ENCODE results near the gene OR6C74. TPM values are rescaled to one million over a fixed set of nuclear protein-coding genes. Genes with fewer than 3 reads are reported as not detected.

OR6C74 gene
- total and polyA plus RNA-seq, 7 experiments from 2014 or later, result not detected

DNA sequence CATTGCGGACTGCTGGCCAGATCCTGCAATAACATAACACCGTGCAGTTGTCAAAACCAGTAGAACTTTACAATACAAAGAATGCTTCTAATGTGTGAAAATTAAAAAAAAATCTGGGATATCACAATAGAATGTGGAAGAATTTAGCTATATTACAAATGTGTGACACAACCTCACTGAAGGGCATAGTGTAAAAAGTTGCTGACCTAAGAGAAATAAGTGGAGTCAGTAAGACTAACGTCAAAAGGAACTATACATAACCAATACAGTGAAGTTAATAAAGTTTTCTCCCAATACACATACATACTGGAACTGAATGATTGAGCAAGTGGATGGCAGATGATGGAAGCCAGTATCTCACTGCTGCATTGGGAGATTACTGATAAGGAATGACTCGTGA is 12.4 kb downstream of the OR6C74 start:
- H3K9me3 Mint-ChIP-seq, result no peaks in the 10 kb centered on the region
- peaks cover 3 to 21% (median 9%) of the 10 kb centered on the region in 5 donors for H3K27me3 Mint-ChIP-seq
- Histone ChIP-seq H3K36me3 (ENCODE audit: control insufficient read depth in 2 of 3, insufficient read depth in 3 of 3, low read length in 3 of 3) (no peaks in the 10 kb centered on the region), H3K27ac (ENCODE audit: low read depth, low read length) (no peak overlapping the region), H3K9me3 (ENCODE audit: control insufficient read depth in 2 of 3, low read length in 3 of 3) (no peaks in the 10 kb centered on the region), H3K4me1 (ENCODE audit: control insufficient read depth in 2 of 2, insufficient read depth in 2 of 2, low read length in 2 of 2) (no peaks in the 10 kb centered on the region), H3K27me3 (ENCODE audit: control insufficient read depth in 2 of 2, insufficient read depth in 2 of 2, low read length in 2 of 2) (peaks cover 0 to 5% of the 10 kb centered on the region in 2 donors), H3K4me3 (ENCODE audit: low read length) (no peak overlapping the region)
- H3K4me3 Mint-ChIP-seq, result no peak overlapping the region
- POLR2A ChIA-PET, result no interaction called here
- H3K27ac Mint-ChIP-seq, result no peak overlapping the region
- H3K36me3 Mint-ChIP-seq, result no peaks in the 10 kb centered on the region
- H3K4me1 Mint-ChIP-seq, result no peaks in the 10 kb centered on the region
- intact Hi-C loops (cut with micrococcal nuclease), result no loop called here
- CTCF ChIA-PET, result no interaction called here
- ATAC-seq (no peak), DNase-seq (no peak)

DNA sequence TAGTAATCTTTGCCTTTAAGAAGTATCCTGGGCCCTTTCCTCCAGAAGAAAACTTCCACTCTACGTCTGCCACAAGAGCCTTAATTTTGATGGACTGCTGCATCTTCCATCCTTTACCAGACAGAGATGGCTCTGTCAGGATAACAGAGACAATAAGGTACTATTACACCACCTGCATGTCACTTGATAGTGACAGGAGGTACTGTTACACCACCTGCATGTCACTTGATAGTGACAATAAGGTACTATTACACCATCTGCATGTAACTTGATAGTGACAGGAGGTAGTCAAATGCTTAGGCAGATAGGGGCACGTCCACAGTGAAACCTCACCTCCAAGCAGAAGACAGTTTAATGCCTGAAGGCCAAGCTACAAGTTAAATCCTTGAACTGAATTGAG is 13.9 kb downstream of the OR6C74 start:
- no peaks in the 10 kb centered on the region for H3K36me3 Mint-ChIP-seq
- H3K27ac Mint-ChIP-seq, result no peak overlapping the region
- no peak for DNase-seq
- intact Hi-C loops (cut with micrococcal nuclease), result no loop called here
- Histone ChIP-seq H3K4me1 (ENCODE audit: control insufficient read depth in 2 of 2, insufficient read depth in 2 of 2, low read length in 2 of 2) (no peaks in the 10 kb centered on the region), H3K36me3 (ENCODE audit: control insufficient read depth in 2 of 3, insufficient read depth in 3 of 3, low read length in 3 of 3) (no peaks in the 10 kb centered on the region), H3K27ac (ENCODE audit: low read depth, low read length) (no peak overlapping the region), H3K4me3 (ENCODE audit: low read length) (no peak overlapping the region), H3K9me3 (ENCODE audit: control insufficient read depth in 2 of 3, low read length in 3 of 3) (no peaks in the 10 kb centered on the region), H3K27me3 (ENCODE audit: control insufficient read depth in 2 of 2, insufficient read depth in 2 of 2, low read length in 2 of 2) (peaks cover 0 to under 1% of the 10 kb centered on the region in 2 donors)
- no peaks in the 10 kb centered on the region for H3K4me1 Mint-ChIP-seq
- ChIA-PET CTCF (no interaction called here), POLR2A (no interaction called here)
- H3K4me3 Mint-ChIP-seq, result no peak overlapping the region
- H3K9me3 Mint-ChIP-seq, result no peaks in the 10 kb centered on the region
- H3K27me3 Mint-ChIP-seq, result peaks cover 3 to 29% (median 9%) of the 10 kb centered on the region in 5 donors
- no peak for ATAC-seq

DNA sequence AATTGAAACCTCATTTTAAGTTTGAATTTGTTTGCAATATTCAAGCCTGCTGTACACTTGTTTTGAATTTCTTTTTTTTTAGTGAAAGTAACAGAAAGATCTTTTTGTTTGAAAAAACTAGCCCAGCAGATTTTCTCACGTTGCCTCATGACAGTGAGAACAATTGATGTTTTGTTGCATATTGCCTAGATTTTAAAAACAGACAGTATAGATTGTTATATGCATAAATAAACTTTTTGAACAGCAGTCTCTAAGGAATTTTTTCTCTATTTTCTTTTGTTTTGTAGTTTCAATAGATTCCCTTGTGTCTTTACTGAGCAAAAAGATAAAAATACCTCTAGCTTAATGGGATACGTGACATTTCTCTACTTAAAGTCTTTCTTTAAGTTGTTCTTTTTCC is 36.6 kb downstream of the OR6C74 start:
- no peak for DNase-seq
- Histone ChIP-seq H3K9me3 (ENCODE audit: control insufficient read depth in 2 of 3, low read length in 3 of 3) (no peaks in the 10 kb centered on the region), H3K36me3 (ENCODE audit: control insufficient read depth in 2 of 3, insufficient read depth in 3 of 3, low read length in 3 of 3) (no peaks in the 10 kb centered on the region), H3K4me3 (ENCODE audit: low read length) (no peak overlapping the region), H3K4me1 (ENCODE audit: control insufficient read depth in 2 of 2, insufficient read depth in 2 of 2, low read length in 2 of 2) (no peaks in the 10 kb centered on the region), H3K27ac (ENCODE audit: low read depth, low read length) (no peak overlapping the region), H3K27me3 (ENCODE audit: control insufficient read depth in 2 of 2, insufficient read depth in 2 of 2, low read length in 2 of 2) (peaks cover 0 to 4% of the 10 kb centered on the region in 2 donors)
- peaks cover 0 to 10% (median 0%) of the 10 kb centered on the region in 11 donors for H3K9me3 Mint-ChIP-seq
- H3K36me3 Mint-ChIP-seq, result no peaks in the 10 kb centered on the region
- no peak overlapping the region for H3K27ac Mint-ChIP-seq
- ATAC-seq, result no peak
- intact Hi-C loops (cut with micrococcal nuclease), result no loop called here
- peaks cover 0 to 44% (median 33%) of the 10 kb centered on the region in 5 donors for H3K27me3 Mint-ChIP-seq
- no peak overlapping the region for H3K4me3 Mint-ChIP-seq
- ChIA-PET POLR2A (no interaction called here), CTCF (no interaction called here)
- H3K4me1 Mint-ChIP-seq, result no peaks in the 10 kb centered on the region

DNA sequence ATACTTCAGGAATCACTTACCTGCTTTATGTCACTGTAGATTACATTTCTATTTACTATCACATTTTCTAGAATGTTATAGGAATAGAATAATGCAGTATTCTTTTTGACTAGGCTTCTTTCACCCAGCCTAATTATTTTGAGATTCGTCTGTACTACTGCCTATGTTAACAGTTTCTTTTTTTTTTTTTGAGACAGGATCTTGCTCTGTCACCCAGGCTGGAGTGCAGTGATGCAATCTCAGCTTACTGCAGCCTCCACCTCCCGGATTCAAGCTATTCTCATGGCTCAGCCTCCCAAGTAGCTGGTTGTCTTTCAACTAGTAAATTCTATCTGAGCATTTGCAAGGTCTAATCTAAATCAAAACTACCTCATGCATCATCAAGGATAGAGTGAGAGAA is 45.6 kb downstream of the OR6C74 start:
- peaks cover 0 to 2% (median 0%) of the 10 kb centered on the region in 11 donors for H3K9me3 Mint-ChIP-seq
- H3K27ac Mint-ChIP-seq, result no peak overlapping the region
- ATAC-seq (no peak), DNase-seq (no peak)
- H3K4me3 Mint-ChIP-seq, result no peak overlapping the region
- ChIA-PET CTCF (no interaction called here), POLR2A (no interaction called here)
- no peak overlapping the region for H3K27ac ChIP-seq (ENCODE audit: low read depth, low read length)
- no peaks in the 10 kb centered on the region for H3K36me3 ChIP-seq (ENCODE audit: control insufficient read depth in 2 of 3, insufficient read depth in 3 of 3, low read length in 3 of 3)
- H3K27me3 ChIP-seq (ENCODE audit: control insufficient read depth in 2 of 2, insufficient read depth in 2 of 2, low read length in 2 of 2), result no peaks in the 10 kb centered on the region
- intact Hi-C loops (cut with micrococcal nuclease), result no loop called here
- peaks cover 4 to 40% (median 31%) of the 10 kb centered on the region in 5 donors for H3K27me3 Mint-ChIP-seq
- no peak overlapping the region for H3K4me3 ChIP-seq (ENCODE audit: low read length)
- H3K4me1 ChIP-seq (ENCODE audit: control insufficient read depth in 2 of 2, insufficient read depth in 2 of 2, low read length in 2 of 2), result no peaks in the 10 kb centered on the region
- no peaks in the 10 kb centered on the region for H3K4me1 Mint-ChIP-seq
- H3K36me3 Mint-ChIP-seq, result no peaks in the 10 kb centered on the region
- no peaks in the 10 kb centered on the region for H3K9me3 ChIP-seq (ENCODE audit: control insufficient read depth in 2 of 3, low read length in 3 of 3)

Other genes with a start within 250 kb of the OR6C74 start
- under 1 TPM in 1 of 5 experiments, not detected in 4; 0.11 TPM for gene NEUROD4, start 224.6 kb upstream of the OR6C74 start, total RNA-seq
- gene NEUROD4, start 224.6 kb upstream of the OR6C74 start, polyA plus RNA-seq, result not detected
- not detected for gene OR9K2, start 118.2 kb upstream of the OR6C74 start, total RNA-seq
- not detected for gene OR9K2, start 118.2 kb upstream of the OR6C74 start, polyA plus RNA-seq
- not detected for gene OR10A7, start 23.6 kb upstream of the OR6C74 start, total RNA-seq
- not detected for gene OR10A7, start 23.6 kb upstream of the OR6C74 start, polyA plus RNA-seq
- not detected for gene OR6C6, start 52.0 kb downstream of the OR6C74 start, total RNA-seq
- not detected for gene OR6C6, start 52.0 kb downstream of the OR6C74 start, polyA plus RNA-seq
- gene OR6C1, start 69.7 kb downstream of the OR6C74 start, total RNA-seq, result not detected
- not detected for gene OR6C1, start 69.7 kb downstream of the OR6C74 start, polyA plus RNA-seq
- gene OR6C3, start 86.1 kb downstream of the OR6C74 start, total RNA-seq, result not detected
- not detected for gene OR6C3, start 86.1 kb downstream of the OR6C74 start, polyA plus RNA-seq
- gene OR6C75, start 118.4 kb downstream of the OR6C74 start, total RNA-seq, result not detected
- gene OR6C75, start 118.4 kb downstream of the OR6C74 start, polyA plus RNA-seq, result not detected
- gene OR6C65, start 155.9 kb downstream of the OR6C74 start, total RNA-seq, result not detected
- not detected for gene OR6C65, start 155.9 kb downstream of the OR6C74 start, polyA plus RNA-seq
- not detected for gene OR6C76, start 181.6 kb downstream of the OR6C74 start, total RNA-seq
- gene OR6C76, start 181.6 kb downstream of the OR6C74 start, polyA plus RNA-seq, result not detected
- gene OR6C2, start 199.5 kb downstream of the OR6C74 start, total RNA-seq, result not detected
- not detected for gene OR6C2, start 199.5 kb downstream of the OR6C74 start, polyA plus RNA-seq
- not detected for gene OR6C70, start 225.5 kb downstream of the OR6C74 start, total RNA-seq
- not detected for gene OR6C70, start 225.5 kb downstream of the OR6C74 start, polyA plus RNA-seq
- not detected for gene OR6C68, start 247.8 kb downstream of the OR6C74 start, total RNA-seq
- not detected for gene OR6C68, start 247.8 kb downstream of the OR6C74 start, polyA plus RNA-seq